ENCODE data around the gene SLC38A10.

The SLC38A10 gene

DNA sequence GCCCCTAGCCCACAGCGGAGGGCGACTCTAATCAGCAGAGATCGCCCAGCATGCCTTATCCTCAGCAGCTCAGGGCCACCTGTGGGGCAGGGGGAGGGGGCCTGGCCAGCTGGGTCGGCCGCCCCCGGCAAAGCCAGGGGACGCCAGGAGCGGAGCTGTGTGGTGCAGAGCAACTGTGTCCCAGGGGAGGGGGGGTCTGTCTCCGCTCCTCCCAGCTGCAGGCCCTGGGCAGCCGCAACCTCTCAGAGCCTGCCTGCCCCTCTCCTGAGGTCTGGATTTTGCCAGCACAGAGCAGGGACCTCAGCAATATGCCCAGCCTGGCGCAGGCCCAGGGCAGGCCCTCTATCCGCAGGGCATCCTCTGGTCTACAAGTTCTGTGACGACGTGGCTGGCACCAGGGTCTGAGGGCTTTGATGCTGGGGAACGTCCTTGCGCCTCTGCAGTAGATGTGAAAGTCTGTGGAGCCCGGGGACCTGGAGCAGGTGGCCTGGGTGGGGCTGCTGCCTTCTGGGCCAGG, 36.5 kb upstream of the SLC38A10 start:
- no peak for DNase-seq (ENCODE audit: low read depth)

DNA sequence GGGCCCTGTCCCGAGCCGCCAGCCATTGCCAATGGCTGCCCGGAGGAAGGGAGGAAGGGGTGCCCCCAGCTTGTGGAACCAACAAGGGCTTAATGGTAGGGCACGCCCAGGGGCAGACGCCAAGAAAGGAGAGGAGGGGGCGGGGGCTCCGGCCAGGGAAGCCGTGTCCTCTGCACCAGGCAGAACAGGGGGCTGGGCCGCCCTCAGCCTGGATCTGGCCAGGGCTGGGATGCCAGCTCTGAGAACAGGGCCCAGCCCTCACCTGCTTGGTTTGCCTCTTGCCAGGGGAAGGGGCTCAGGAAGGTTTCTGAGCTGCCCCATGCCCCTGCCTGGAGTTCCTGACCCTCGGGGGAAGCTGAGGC, 35.8 kb upstream of the SLC38A10 start:
- DNase-seq (ENCODE audit: low read depth), result no peak

DNA sequence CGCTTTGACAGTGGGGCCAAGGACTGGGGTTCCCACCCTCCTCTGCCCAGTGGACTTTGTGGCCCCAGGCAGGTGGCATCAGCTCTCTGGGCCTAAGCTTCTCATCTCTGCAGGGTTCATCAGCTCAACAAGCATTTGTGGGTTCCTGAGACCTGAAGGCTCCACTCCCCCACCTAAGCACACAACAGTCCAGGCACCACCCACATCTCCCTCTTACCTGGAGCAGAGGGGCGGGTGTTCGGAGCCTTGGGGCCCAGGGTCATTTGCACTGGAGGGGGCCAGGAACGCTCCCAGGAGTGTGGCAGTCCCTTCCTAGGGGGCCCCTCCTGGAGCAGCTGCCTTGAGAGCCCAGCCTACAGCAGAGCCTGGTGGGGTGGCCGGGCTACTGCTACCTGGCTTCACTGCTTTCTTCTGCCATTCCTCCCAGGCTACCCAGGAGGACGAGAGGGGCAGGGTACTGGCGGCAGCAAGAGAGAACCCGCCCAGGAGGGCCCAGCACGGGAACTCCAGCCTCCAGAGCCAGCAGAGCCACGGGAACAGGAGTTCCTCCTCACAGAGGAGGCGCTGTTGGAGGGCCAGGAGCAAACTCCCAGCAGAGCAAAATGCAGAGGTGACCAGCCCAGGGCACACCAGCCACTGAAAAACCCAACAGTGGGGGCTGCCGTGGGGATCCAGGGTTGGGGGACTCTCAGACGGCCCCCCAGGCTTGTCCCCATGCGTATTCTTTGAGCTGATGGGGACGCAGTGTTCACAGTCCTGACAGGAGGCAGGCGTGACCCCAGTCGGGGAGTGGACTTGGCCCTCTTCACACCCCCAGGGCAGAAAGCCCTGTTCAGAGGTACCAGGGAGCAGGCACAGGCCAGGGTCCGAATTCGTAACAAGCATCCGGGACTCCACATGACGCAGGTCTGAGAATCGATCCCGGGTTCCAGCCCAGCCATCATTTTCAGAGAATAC, 35.1 kb upstream of the SLC38A10 start:
- no peak for DNase-seq (ENCODE audit: low read depth)

DNA sequence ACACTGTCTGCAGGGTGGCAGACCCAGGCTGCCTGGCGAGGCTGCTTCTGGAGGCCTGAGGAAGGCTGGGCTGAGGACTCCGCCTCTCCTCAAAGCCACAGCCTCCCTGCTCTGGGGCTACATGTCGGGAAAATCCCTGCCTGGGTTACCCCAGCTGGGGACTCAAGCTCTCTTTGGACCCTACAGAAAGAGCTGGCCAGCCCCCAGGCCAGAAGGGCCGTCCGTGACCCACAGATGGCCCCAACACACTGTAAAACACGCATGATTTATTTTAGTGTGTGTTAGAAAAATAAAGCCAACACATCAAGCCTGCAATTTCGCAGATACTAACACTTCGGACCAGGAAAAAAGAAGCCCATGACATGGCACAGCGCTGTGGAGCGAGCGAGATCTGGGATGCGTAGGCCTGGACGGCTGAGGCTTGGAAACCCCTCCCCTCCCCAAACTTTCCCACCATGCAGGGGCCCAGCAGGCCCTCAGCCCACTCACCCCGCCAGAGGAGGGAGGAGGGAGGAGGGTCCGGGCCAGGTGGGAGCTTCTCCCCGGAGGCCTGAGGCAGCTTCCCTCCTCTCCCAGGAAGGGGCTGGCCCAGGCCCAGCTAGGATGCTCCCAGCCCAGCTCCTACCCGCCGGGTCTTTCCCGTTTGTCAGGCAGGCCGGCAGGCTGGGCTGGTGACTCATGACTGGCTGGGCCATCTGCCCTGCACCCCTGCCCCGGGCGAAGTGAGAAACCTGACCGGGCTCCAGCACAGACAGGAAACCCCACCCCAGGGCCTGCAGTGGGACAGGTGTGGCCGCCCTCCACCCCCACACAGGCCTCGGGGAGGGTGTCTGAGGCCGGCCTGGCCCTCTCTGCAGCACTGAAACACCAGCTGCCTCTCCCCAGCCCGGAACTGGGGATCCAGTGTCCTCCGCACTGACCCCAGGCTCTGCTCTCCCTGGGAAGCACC, 34.1 kb upstream of the SLC38A10 start:
- no peak for DNase-seq (ENCODE audit: low read depth)

DNA sequence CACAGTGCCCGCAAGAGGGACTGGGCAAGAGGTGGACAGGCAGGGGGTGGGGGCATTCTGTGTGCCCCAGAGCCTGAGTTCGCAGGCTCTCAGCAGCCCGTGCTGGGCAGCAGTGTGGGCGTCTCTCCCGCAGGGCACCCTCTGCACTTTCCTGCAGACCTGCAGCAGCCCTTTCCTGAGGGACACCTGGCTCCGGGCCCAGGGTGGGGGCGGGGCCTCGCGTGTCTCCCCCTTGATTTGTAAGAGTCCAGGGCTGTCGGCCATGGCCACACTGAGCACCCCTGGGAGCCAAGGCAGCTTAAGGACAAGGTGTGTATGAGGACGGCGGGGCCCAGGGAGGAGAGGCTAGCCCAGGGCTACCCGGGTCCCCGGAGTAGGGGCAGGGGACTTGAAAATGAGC, 33.4 kb upstream of the SLC38A10 start:
- no peak for DNase-seq (ENCODE audit: low read depth)

DNA sequence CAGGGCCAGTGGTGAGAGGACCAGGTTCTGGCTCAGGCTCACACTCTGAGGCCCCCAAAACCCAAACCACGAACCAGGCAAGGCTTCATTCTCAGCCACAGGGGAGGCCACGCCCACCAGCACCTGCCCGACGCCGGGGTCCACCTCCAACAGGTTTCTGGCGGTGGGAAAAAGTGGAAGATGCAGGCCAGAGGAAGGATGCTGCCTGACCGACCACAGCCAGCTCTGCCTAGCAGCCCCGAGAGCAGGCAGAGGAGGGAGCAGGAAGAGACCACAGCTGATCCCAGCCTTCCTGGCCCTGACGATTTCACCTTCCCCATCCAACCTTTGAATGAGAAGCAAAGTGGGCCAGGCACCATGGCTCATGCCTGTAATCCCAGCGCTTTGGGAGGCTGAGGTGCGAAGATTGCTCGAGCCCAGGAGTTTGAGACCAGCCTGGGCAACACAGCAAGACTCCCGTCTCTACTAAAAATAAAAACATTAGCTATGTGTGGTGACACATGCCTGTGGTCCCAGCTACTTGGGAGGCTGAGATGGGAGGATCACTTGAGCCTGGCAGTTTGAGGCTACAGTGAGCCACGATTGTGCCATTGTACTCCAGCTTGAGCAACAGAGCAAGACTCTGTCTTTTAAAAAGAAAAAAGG, 30.7 kb upstream of the SLC38A10 start:
- DNase-seq (ENCODE audit: low read depth), result no peak

DNA sequence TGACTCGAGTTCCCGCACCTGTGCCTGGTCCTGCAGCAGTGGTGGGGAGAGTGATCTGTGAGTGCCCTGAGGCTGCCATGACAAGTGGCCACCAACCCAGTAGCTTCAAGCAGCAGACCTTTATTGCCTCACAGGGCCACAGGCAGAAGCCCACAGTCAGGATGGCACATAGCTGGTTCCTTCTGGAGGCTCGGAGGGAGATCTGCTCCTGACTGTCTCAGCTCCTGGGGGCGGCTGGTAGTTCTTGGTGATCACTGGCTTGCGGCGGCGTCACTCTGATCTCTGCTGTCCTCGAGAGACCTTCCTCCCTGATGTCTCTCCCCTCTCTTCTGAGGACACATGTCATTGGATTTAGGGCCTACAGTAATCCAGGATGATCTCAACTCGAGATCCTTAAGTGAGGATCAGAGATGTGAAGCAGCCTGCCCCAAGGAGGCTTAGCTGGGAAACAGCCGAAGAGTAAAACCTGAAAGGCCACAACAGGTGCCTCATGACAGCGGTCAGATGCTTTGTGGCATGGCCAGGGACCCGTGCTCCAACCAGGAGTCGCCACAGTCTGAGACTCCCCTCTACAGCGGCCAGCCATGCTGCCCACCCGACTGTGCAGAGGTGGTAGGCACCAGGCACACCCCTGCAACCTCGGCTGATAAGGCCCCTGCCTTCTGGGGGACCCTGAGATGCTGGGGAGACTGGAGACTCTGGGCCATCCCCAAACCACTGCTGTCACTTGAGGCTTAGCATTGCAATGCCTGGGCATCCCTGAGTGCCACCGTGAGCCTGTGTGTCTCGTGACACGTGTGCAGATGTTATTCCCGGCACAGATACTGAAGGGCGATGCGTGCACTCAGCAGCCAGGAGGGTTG, 30.0 kb upstream of the SLC38A10 start:
- no peak for DNase-seq (ENCODE audit: low read depth)

DNA sequence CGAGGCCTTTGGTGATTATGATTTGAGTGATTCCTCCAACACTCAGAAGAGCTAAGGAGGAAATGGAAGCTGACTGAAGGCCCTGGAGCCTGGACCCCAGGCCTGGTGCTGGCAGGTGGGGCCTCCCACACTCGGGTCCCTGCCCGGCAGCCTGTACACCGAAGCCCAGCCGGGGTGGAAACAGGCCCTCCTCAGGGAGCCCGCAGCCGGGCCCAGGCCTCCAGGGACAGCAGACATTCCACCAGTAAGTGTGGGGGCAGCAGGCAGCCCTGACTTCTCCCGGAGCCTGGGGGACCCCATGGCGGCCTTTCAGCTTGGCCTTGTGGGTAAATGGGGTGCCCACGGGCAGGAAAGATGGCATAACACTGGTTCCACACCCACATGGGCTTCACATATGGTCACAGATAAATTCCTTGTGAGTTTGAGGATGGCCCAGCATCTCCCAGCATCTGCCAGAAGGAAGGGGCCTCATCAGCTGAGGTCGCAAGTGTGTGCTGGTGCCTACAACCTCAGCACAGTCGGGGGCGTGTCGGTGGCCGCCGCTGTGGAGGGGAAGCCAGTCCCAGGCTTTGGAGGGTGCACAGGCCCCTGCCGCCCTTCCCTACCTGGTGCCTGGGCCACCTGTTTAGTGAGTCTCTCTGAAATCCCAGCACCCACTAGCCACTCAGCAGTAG, 29.2 kb upstream of the SLC38A10 start:
- DNase-seq (ENCODE audit: low read depth), result no peak

DNA sequence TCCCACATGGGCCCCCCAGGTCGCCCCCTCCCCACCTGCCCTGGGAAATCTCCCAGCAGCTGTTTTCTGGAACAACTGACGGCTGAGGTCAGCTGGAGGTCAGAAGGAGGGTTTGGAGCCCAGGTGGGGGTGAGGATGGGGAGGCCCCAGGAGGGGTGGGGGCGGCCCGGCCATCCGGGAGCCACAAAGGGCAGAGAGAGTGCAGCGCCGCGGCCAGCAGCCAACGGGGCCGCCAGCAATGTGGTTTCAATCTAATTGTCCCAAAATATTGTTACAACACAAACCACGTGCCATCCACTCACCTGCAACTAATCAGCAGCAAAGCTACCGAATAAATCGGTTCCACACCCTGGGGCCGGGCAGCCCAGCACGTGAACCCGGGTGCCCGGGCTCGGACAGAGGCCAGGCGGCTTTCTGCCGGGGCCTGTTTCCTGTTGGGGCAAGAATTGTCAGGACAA, 28.3 kb upstream of the SLC38A10 start:
- no peak for DNase-seq (ENCODE audit: low read depth)

DNA sequence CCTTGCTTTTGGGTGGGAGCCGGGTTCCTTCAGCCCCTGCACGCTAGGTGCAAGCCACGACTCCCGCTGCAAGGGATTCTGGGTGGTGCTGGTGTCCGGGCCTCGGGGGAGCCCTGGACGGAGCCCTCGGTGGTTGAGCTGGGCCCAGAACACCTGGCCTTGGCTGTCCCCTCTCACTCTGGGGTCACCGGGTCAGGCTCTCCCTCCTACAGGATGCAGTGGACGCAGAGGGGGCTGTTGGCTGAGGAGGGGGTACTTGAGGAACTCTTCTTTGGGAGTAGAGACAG, 27.9 kb upstream of the SLC38A10 start:
- no peak for DNase-seq (ENCODE audit: low read depth)

DNA sequence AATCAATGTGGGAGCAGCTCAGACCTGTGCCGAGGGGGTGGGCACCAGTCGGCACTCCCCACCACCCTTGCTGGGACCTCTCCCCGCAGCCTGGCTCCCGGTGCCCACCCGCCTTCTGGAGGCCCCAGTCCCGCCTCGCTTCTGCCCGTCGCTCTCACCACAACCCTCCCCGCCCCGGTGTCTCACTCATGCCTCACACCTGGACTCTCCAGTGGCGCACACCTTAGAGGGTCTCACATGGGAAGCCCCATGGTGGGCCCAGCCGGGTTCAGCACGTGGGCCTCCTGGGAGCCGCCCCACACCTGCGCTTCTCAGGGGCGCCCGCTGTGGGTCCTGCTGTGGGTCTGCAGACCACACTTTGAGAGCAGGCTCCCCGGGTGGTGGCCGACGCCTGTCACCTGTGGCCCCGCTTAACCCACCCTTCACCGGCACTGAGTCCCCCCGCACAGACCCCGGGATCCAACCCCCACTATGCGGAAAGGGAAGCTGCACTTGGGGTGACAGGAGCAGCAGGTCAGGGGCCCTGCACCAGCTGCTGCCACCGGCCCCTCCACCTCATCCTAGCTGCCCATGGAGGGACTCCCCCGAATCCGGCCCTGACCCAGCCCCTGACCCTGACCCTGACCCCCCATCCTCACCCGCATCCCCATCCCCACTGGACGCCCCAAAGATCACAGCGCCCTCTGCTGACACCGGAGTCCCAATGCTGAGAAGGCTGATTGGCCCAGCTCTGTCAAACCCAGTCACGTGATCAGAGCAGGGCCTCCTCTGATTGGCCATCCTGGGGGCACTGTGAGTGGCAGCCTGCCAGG, 27.4 kb upstream of the SLC38A10 start:
- DNase-seq (ENCODE audit: low read depth), result no peak

DNA sequence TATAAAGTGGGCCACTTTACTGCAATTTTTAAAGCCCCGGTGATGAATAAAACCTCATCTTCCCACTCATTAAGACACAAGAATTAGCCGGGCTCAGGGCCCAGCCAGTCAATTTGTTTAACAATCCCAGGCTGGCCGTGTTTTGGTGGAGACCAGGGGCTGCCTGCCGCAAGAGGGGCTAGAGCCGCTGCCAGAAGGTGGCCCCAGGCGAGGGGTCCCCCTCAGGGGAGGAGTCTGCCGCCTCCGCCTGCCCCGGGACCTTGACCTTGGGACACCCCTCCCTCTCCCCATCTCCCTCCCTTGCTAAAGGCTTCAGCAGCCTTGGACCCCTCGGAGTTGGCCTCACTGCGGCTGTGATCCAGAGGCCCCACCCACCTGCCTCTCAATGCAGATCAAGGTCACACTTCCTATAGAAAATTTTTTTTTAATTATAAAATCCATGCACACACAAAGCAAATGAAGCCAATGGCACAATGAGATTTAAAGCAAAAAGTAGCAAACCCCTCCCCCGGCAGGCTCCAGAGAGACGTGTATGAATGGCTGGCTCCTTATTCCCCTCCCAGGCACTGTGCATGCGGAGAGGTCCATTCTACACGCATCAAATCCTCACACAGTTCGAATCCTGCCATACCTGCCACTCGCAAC, 23.0 kb upstream of the SLC38A10 start:
- DNase-seq (ENCODE audit: low read depth), result no peak

DNA sequence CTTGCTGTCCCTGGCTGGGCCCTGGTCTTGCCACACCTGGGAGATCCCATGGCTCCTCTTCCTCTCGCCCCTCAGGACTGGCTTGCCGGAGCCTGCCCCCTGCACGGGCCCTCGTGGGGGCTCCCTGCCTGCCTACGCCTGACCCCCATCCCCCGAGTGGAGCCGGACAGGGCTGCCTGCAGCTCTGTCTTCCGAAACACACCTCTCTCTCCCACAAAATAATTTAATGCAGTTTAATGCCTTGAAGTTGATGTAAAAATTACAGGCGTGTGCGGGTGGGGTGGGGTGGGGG, 22.4 kb upstream of the SLC38A10 start:
- DNase-seq (ENCODE audit: low read depth), result no peak

DNA sequence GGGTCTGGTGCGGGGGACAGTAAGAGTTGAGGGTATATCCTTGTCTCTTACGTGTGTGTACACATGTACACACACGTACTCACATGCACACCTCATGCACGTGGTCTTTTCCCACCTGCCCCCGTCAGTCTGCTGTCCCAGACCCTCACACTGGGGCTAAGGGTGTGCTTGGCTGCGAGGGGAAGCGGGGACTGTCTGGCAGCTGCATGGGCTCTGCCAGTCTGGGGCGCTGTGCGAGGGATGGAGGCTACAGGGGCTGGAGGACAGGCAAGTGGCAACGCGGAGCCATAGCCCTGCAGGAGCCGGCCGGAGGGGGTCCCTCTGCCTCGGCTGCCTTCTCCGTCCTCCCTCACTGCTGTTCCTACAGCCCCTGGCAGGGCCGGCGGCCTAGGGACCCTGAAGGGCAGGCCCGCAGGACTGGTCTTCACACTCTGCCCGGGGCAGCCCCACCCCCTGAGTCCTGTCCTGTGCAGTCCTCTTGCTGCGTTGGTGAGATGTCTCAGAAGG, 20.8 kb upstream of the SLC38A10 start:
- no peak for DNase-seq (ENCODE audit: low read depth)

DNA sequence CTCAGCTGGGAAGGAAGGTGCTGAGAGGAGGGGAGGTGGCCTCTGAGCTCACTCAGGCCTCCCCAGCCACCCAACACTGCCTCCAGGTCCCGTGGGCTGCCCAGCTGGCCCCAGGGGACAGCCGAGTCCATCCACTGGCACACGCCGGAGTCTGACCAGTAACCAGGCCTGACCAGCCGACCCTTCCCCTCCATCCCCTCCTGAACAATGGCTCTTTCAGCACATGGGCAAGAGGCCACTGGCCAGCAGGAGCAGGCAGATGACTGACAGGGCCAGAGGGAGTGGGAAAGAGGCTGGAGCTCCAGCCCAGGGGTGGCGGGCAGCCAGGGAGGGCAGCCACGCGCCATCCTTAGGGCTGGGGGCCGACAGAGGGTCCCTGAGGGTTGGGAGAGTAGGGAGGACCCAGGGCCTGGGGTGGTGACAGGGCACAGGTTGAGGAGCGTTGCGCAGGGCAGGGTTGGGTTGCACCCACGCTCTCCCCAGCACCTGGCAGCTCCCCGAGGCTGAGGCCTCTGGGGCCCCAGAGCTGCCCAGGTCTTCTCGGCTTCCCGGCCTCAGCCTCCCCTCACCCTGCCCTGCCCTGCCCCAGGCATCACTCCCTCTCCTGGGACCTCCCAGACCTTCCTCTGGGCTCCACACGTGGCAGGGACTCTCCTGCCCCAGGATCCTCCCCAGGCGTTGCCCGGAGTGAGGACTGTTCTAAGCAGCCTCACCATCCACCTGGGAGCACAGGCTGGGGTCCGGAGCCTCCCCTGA, 20.2 kb upstream of the SLC38A10 start:
- no peak for DNase-seq (ENCODE audit: low read depth)

DNA sequence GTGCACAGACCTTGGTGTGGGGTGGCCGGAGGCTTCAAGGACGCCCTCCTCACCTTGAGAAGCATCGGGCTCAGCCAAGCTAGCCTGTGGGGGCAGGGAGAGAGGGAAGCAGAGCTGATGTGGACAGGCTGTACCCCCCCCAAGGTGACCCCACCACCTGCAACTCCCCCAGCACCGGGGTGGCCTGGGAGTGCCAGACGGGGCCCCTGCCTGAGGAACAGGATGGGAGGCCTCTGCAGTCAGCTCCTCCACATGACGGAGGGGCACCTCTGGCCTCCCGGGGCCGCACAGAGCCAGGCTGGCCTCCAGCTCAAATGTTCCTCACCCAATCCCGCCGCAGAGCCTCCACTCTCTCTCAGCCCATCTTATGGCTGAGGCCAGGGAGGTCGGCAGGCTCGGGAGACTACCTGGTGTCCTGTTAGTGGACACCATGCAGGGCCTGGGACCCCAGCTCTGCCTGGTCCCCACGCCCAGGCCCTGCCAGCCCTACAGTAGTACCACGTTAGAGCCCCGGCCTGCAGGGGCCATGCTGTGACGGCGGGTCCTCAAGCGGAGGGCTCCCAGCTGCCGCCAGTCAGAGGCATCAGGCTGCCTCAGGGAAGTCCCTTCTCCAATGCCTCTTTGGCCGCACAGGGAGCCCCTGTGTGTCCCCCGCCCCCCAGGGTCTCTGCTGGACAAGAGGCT, 19.4 kb upstream of the SLC38A10 start:
- DNase-seq (ENCODE audit: low read depth), result no peak

DNA sequence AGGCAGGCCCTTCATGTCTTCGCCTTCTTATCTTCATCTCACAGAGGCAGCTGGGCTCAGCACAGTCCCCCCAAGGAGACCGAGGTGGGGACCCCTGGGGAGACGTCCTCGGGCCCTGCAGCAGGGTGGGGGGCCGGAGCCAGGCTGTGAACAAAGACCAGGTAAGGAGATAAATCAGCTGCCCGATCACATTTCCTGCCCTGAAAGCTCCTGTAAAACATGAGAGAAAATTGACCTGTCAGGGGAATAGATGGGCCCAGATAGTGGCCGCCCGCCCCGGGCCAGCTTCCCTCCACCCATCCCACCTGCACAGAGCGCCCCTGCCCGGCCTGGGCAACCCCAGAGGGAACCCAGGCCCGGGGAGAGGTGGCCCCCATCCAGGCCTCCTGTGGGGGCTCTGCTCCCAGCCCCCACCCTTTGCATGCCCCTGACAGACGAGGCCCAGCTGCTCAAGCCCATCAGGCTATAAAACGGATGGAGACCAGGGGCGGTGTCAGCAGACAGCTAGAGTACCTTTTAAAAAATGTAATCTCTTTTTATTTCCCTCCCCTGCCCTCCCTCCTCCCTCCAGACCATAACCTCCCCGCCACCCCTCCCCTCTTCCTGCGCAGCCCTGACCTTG, 18.8 kb upstream of the SLC38A10 start:
- DNase-seq (ENCODE audit: low read depth), result no peak

Data from stimulated activated CD8-positive, alpha-beta memory T cell treated with anti-CD3 and anti-CD28 coated beads, Interleukin-15, amount 100 ng/mL, for 1 hour (primary cell).